GM18520 (cell line): Measurements from ENCODE around the gene C19orf25.

ENCODE experiments used
- ATAC-seq: cut with Tn5 transposase; IDR thresholded peaks from one replicate; pipeline ENCODE4 v1.9.1; 2021; ENCODE audit not compliant: unreplicated experiment

C19orf25 gene

GRCh38 chr19:1496714-1497577 lies 17.9 kb upstream of the C19orf25 start:
- no peak for ATAC-seq

GRCh38 chr19:1495799-1496713 lies 17.0 kb upstream of the C19orf25 start:
- ATAC-seq, result no peak

- no peak for ATAC-seq
These were observed 16.2 kb upstream of the C19orf25 start for GRCh38 chr19:1495051-1495798.

GRCh38 chr19:1494115-1494815 lies 15.2 kb upstream of the C19orf25 start:
- no peak for ATAC-seq

- ATAC-seq, result no peak
These were observed 13.5 kb upstream of the C19orf25 start for GRCh38 chr19:1492474-1493006.

- ATAC-seq, result no peak
These were observed 12.8 kb upstream of the C19orf25 start for GRCh38 chr19:1491849-1492170.

DNA sequence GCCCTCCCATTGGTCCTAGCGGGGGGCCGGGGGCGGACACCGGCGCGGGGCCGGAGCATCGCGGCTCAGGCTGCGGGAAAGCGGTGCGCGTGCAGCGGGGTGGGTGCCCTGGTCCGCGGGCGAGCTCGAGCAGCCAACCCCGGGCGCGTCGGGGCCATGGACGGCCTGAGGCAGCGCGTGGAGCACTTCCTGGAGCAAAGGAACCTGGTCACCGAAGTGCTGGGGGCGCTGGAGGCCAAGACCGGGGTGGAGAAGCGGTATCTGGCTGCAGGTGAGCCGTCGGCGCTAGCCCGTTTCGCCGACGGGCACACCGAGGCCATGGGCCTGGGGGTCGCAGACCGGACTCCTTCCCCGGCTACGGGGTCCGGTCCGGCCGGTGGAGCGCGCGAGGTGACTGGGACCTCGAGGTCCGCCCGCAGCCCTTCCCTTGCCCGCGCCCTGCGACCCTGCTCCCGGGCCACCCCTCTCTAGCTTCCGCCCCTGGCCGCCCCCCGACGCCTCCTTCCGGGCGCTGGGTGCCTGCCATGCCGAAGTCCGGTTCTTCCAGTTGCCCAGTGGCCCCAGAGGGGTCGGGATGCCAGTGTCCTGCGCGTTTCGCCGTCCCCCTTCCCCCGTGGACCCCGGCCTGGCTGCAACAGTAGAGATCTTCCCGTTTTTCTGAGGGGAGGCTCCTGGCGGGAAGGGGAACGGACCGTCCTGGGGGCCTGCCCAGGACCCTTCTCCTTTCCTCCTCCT lies 12.3 kb upstream of the C19orf25 start, which contains the start of gene REEP6:
Gene REEP6, plus strand, starts transcription at position 68 of the 735 bp plus-strand sequence. Its CDS starts 89 bp downstream, at position 157.
- no peak for ATAC-seq

DNA sequence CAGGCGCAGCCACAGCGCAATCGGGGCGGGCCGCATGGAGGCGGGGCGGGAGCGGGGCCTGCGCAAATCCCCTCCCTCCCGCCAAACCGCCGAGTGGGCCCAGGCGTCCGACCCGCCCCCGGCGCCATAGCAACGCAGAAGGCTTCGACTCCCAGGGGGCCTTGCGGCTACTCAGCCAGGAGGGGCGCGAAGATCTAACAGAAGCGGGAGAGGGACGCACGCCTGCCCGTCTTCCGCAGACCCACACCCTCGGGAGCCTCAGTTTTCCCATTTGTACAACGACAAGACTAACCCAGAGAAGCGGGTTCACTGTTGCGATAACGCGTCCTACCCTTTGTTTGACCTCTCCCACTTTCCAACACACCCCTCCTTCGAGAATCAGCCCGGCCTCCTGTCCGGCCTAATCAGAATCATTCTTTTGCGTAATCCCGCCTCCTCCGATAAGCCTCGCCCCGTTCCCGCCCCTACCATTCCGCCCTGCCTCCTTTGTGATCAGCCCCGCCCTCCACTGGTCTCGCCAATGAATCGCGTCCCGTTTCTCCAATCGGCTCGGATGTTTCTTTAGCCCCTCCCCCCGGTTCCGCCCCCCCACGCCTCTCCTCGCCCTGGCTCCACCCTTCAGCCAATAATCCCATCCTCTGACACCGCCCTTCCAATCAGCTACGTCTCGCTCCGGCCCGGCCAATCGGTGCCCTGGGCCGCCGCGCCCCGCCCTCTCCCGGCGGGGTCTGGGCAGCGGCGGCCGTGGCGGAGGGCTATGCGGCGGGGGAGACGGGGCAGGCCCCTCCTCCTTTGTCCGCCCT lies 11.5 kb upstream of the C19orf25 start, which contains the start of gene PCSK4:
Gene PCSK4, minus strand, starts transcription at position 40 of the 803 bp plus-strand sequence. Its CDS starts 4 bp downstream, at position 36.
- ATAC-seq, result peak; percentile 93

DNA sequence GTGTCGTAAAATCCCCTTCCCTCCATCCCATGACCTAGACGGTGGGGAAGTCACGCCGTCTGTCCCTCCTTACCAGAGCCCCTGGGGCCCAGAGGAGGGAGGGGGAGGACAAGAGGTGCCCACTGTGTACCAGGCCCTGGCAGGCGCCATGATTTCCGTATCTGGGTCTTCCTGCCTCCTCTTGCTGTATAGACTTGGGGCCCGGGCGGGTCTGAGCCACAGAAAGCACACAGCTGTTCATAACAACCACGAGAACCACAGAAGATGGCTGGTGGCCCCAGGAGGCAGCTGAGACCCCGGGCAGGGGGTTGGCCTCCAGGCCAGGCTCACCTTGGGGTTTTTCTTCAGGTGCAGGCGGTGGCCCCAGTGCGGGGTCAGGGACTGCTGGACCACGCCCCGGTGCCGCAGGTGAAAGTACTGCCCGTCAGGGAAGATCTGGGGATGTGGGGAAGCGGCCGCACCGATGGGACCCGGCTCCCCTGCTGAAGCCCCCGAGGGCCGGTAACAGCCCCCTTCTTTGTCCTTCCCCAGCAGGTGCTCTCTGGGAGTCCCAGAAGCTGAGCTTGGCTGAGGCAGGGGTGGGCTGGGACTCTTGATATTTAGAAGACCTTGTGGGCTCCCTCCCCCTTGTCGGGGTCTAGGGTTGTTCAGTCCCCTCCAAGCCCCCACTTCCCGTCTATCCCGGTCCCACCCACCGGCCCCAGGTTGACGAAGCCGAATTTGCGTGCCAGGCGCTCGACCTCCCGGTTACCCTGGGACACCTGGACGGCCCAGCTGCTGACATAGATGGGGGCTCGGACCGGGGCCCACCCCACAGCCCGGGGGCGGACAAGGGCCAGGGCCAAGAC lies 10.7 kb upstream of the C19orf25 start:
- ATAC-seq, result no peak

- ATAC-seq, result no peak
These were observed 9.2 kb upstream of the C19orf25 start for GRCh38 chr19:1488282-1488601.

DNA sequence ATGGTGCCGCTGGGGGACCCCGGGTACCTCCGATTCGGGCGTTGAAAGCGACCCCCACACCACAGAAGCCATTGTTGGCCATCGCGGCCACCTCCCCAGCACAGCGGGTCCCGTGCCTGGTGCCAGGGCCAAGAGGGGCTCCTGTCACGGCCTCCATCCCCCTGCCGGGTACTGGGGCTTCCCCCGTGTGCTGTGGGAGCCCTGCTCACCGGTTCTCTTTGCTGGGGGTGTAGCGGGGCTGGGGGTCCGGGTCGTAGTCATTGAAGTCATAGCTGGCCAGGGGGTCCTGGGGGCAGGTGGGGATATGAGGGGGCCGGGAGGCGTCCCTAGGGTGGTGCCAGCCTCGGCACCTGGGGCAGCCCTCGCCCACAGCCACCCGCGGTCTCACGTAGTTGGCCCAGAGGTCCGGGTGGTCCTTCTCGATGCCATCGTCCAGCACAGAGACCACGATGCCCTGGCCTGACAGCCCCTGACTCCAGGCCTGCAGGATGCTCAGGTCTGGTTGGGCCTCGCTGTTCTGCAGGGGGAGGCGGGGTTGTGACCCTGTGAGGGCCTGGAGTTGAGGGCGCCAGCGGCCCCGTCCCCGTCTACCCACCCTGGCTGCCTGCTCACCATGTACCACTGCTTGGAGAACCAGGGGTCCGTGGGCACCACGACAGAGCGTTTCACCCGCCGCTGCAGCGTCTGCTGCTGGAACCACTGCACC lies 8.7 kb upstream of the C19orf25 start:
- ATAC-seq, result no peak

DNA sequence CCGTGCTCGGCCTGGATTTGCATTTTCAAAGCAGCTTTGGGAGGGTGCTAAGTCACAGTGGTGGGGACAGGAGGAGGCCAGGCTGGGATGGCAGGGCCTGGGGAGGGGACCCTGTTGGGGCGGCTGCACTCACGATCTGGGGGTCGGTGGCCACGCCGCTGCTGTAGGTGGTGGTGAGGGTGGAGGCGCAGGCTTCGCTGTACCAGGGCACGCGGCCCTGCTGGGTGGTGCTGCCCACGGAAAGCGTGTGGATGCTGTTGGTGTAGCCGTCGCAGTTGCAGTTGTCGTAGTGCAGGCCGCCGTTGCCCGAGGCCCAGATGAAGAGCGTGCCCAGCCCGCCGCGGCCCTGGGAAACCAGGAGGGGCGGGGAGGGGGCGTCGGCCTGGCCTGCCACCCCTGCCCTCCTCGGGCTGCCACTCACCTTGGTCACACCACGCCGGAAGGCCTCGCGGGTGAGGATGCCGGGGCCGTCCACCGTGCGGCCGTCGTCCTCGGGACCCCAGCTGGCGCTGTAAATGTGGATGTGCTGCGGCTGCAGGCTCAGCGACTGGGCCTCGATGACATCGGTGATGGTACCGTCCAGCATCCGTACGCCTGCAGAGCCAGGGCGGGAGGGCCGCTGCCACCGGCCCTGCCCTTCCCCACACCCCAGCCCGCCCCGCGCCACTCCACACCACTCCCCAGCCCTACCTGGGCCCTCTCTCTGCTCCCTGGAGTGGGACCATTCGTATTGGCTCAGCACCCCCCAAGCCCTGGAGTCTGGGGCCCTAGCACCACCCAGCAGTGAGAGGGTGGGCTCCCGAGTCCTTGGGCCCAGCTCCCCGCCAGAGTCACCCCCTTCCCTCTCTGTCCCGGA lies 7.9 kb upstream of the C19orf25 start:
- ATAC-seq, result no peak

- ATAC-seq, result no peak
These were observed 5.0 kb upstream of the C19orf25 start for GRCh38 chr19:1483979-1484428.

DNA sequence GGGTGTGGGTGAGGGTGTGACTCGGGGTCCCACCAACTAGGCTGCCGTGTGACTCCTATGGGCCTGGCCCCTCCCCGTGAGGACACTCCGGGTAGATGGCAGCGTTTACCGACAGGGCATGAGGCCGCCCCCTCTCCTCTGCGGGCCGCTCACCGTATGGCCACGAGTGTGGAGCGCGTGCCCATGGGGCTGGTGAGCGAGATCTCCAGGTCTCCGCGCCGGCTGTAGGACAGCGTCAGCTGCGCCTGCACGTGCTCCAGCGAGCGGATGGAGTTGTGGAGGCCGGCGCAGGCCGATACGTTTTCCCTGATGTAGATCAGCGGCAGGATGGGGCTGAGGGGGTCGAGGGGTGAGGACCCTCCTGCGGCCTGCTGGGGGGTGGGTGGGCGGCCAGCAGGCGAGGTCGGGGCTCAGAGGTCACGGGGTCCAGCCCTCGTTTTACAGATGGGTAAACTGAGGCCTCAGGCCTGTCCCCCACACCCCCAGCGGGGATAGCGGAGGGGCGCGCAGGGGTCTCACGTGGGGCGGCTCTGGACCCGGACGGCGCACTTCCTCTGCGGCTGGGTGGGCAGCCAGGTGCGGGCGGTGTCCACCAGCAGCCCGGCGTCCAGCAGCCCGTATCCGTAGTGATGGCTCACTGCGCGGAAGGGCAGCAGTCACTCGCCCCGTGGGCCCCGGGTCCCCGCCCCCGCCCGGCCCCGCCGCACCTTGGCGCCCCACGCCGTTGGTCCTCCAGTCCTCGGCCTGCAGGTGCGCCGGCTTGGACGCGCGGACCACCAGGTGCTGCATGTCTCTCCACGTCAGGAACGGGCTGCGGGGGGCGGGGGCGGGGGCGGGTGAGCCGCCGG lies 4.3 kb upstream of the C19orf25 start:
- ATAC-seq, result no peak

- no peak for ATAC-seq
These were observed 3.5 kb upstream of the C19orf25 start for GRCh38 chr19:1482361-1483130.
